ENCODE results near the gene SOX15. TPM values are rescaled to one million over a fixed set of nuclear protein-coding genes. Genes with fewer than 3 reads are reported as not detected.
"Not testable (repeated sequence)": the region's sequence is repeated elsewhere in the genome, so short reads cannot be mapped to it uniquely, and the experiment has no call there.

SOX15 gene
- total RNA-seq, 4 donors from 2014 or later = 68.0 to 140 (median 102) TPM

GRCh38 chr17:7631398-7632380 lies 41.8 kb upstream of the SOX15 start:
- Histone ChIP-seq H3K4me1 (peaks cover 9% of the 10 kb centered on the region), H3K4me3 (no peak overlapping the region), H3K36me3 (no peaks in the 10 kb centered on the region), H3K27ac (no peak overlapping the region), H3K9me3 (no peaks in the 10 kb centered on the region), H3K27me3 (no peaks in the 10 kb centered on the region)
- no peak for DNase-seq (ENCODE audit: low spot score in 2 of 2)
- WGBS = 82% methylated on average over 11 of the region's 11 CpGs
- TF ChIP-seq POLR2AphosphoS5 (IDR thresholded peaks at IDR 0.05) = no peak
- TF ChIP-seq EP300 (IDR thresholded peaks at IDR 0.05) = no peak
- TF ChIP-seq, protein P1, sequence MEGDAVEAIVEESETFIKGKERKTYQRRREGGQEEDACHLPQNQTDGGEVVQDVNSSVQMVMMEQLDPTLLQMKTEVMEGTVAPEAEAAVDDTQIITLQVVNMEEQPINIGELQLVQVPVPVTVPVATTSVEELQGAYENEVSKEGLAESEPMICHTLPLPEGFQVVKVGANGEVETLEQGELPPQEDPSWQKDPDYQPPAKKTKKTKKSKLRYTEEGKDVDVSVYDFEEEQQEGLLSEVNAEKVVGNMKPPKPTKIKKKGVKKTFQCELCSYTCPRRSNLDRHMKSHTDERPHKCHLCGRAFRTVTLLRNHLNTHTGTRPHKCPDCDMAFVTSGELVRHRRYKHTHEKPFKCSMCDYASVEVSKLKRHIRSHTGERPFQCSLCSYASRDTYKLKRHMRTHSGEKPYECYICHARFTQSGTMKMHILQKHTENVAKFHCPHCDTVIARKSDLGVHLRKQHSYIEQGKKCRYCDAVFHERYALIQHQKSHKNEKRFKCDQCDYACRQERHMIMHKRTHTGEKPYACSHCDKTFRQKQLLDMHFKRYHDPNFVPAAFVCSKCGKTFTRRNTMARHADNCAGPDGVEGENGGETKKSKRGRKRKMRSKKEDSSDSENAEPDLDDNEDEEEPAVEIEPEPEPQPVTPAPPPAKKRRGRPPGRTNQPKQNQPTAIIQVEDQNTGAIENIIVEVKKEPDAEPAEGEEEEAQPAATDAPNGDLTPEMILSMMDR (IDR thresholded peaks at IDR 0.05) = no peak
- no peak for TF ChIP-seq POLR2A (IDR thresholded peaks at IDR 0.05)

DNA sequence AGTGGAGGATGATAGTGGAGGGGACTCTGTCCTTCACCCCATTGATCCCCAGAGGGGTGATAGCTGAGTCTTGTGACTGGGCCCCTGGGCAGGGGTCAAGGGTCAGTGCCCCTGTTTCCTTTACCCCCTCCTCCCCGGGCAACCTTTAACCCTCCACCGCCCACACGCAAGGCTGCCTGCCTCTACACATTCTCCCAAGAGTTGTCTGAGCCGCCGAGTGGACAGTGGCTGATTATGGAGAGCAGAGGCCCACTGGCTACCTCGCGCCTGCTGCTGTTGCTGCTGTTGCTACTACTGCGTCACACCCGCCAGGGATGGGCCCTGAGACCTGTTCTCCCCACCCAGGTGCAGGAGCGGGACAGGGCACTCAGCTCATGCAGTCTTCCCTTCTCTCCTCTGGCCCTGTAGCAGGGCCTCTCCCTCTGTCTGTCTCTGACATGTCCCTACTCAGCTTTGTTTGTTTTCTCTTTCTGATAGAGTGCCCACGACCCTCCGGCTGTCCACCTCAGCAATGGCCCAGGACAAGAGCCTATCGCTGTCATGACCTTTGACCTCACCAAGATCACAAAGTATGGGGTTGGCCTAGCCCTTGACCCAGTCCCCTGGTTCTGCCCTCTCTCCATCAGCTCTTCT lies 40.2 kb upstream of the SOX15 start, which contains the start of gene SHBG:
Gene SHBG (plus strand): TSS at position 197 of the 633 bp plus-strand sequence. CDS start 38 bp downstream, at position 235.
- Histone ChIP-seq H3K9me3 (no peaks in the 10 kb centered on the region), H3K4me1 (peaks cover 14% of the 10 kb centered on the region), H3K4me3 (no peak within 1 kb of the TSS), H3K27me3 (no peaks in the 10 kb centered on the region), H3K36me3 (no peaks in the 10 kb centered on the region), H3K27ac (no peak within 1 kb of the TSS)
- TF ChIP-seq POLR2AphosphoS5 (IDR thresholded peaks at IDR 0.05) = no peak
- TF ChIP-seq, protein P1 (IDR thresholded peaks at IDR 0.05) = no peak
- no peak for DNase-seq (ENCODE audit: low spot score in 2 of 2)
- 93% methylated on average over 8 of the region's 13 CpGs for WGBS

DNA sequence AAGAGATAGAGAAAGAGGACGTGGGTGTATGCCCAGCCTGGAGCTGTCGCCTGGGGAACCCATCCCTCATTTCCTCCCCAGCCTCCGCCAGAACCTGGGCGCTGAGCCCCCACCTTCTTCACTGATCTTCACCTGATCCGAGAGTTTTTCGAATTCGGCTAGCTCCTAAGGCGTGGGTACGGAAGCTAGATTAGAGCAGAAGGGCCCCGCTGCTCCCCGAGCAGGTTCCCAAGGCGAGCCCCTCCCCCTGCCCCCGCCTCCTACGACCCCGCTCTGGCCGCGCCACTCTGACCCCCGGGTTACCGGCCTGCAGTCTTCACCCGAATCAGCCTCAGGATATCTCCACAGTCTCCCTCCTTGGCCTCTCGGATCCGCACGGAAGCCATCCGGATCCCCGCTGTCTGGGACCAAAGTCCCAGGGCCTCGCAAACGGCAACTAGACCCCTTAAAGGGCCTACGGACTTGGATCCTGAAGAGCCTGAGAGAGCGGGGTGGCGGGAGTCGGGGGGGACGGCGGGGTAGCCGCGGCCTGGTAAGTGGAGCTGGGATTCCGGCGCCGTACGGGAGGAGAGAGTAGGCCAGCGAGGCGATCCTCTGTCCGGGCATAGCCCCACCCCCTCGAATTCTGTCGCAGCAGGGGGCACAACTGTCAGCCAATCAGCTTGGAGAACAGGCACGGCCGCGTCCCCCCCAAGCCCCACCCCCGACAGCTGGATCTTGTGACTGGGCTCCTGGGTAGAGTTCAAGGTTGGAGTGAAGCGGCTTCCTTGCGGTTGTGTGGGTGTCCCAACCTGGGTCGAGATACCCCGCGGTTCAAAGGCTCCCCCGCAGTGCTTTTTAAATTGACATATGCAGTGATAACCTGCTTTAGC lies 37.6 kb upstream of the SOX15 start, which contains the start of gene SAT2:
Gene SAT2 (minus strand): TSS at position 572 of the 872 bp plus-strand sequence. CDS start 186 bp downstream, at position 386.
- no peaks in the 10 kb centered on the region for H3K36me3 ChIP-seq
- peak; percentile 97 to 98 for DNase-seq (ENCODE audit: low spot score in 2 of 2)
- under 1% methylated on average over 32 of the region's 54 CpGs for WGBS
- H3K4me3 ChIP-seq = peak within 1 kb of the TSS; percentile 78
- H3K27ac ChIP-seq = peak within 1 kb of the TSS; percentile 83
- no peaks in the 10 kb centered on the region for H3K9me3 ChIP-seq
- TF ChIP-seq POLR2A (IDR thresholded peaks at IDR 0.05) (peak in 1 of 2 donors; percentile 73), POLR2AphosphoS5 (IDR thresholded peaks at IDR 0.05) (no peak)
- H3K27me3 ChIP-seq = no peaks in the 10 kb centered on the region
- peaks cover 14% of the 10 kb centered on the region for H3K4me1 ChIP-seq

DNA sequence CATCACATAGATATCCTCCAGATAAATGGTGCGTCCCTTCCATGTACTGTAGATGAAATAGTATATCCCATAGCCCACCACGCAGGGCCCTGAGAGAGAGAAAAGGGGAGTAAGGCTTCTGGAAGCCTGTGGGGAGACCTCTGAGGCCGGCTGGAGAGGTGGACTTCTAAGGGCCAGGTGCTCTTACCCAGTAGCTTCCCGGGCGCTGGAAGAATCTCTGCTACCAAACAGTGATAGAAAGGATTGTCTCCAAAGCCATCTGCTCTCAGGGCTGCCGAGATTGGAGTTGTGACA lies 37.0 kb upstream of the SOX15 start:
- H3K27me3 ChIP-seq = no peaks in the 10 kb centered on the region
- no peaks in the 10 kb centered on the region for H3K9me3 ChIP-seq
- DNase-seq (ENCODE audit: low spot score in 2 of 2) = no peak
- no peaks in the 10 kb centered on the region for H3K36me3 ChIP-seq
- WGBS = 21% methylated on average over 6 of the region's 6 CpGs
- H3K27ac ChIP-seq = peak overlapping the region; percentile 83
- peaks cover 14% of the 10 kb centered on the region for H3K4me1 ChIP-seq
- peak overlapping the region; percentile 78 for H3K4me3 ChIP-seq
- TF ChIP-seq POLR2AphosphoS5 (IDR thresholded peaks at IDR 0.05) (no peak), EP300 (IDR thresholded peaks at IDR 0.05) (no peak), POLR2A (IDR thresholded peaks at IDR 0.05) (peak in 1 of 2 donors; percentile 12)
- TF ChIP-seq, protein P1 (IDR thresholded peaks at IDR 0.05) = no peak

DNA sequence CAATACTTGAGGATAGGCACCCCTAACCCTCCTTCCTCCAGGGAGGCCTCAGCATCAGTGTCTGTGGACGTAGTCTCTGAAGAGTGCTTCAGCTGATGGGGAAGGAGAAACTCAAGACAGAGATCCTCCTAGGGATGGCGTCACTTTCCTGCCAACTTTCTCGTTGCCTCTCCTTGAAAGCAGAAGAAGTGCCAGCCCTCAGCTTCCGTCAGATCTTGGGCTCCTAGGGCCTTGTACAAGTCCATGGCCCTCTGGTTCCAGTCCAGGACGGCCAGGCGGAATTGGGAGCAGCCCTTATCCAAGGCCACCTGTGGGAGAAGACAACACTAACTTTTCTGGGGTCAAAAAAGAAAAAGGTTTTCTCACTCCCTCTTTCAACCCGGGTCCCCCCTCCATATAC lies 36.4 kb upstream of the SOX15 start:
- DNase-seq (ENCODE audit: low spot score in 2 of 2) = peak in 1 of 2 donors; percentile 78
- Histone ChIP-seq H3K27me3 (no peaks in the 10 kb centered on the region), H3K27ac (no peak overlapping the region), H3K4me3 (peak overlapping the region; percentile 78), H3K36me3 (no peaks in the 10 kb centered on the region), H3K9me3 (no peaks in the 10 kb centered on the region), H3K4me1 (peaks cover 14% of the 10 kb centered on the region)
- 81% methylated on average over 7 of the region's 7 CpGs for WGBS
- TF ChIP-seq, protein P1 (IDR thresholded peaks at IDR 0.05) = no peak
- TF ChIP-seq EP300 (IDR thresholded peaks at IDR 0.05) = no peak

DNA sequence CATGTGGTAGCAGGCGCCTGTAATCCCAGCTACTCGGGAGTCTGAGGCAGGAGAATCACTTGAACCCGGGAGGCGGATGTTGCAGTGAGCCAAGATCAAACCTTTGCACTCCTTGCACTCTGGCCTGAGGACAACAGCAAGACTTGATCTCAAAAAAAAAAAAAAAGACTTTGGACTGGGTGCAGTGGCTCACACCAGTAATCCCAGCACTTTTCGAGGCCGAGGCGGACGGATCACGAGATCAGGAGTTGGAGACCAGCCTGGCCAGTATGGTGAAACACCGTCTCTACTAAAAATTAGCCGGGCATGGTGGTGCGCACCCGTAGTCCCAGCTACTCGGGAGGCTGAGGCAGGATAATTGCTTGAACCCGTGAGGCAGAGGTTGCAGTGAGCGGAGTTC lies 35.9 kb upstream of the SOX15 start:
- peaks cover 14% of the 10 kb centered on the region for H3K4me1 ChIP-seq
- WGBS = 96% methylated on average over 16 of the region's 16 CpGs
- not testable (repeated sequence) for H3K27me3 ChIP-seq

More for the DNA sequence above, 35.9 kb upstream of the SOX15 start:
- not testable (repeated sequence) for H3K9me3 ChIP-seq; H3K36me3 ChIP-seq; H3K4me3 ChIP-seq; H3K27ac ChIP-seq; DNase-seq (ENCODE audit: low spot score in 2 of 2)

Measured in suprapubic skin (tissue), 4 donors.